ENCODE results near the gene KDM4B.

DNA sequence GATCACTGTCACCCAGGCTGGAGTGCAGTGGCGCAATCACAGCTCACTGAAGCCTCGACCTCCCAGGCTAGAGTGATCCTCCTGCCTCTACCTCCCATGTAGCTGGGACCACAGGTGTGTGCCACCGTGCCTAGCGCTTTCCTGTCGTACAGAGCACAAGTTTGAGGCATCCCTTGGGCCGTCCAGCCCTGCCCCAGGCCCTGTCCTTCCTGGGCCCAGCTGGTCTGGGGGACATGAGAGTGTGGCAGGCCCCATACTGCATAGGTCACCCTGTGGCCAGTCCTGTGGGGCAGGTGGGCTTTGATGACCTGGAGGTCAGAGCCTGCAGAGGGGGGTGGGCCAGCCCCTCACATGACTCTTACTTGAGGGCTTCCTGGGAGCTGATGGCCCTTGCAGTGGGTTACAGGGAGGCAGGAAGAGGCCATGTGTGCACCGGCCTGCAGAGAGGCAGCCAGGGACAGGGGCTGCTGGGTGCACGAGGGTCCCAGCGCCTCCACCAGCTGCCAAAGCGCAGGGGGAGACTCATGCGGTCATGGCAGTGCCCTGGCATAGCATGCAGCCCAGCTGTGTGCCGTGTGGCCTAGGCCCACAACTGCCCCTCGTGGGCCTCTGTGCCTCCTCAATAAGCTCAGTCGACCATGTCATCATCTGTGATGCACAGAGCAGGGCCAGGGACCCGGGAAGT is 61.4 kb downstream of the KDM4B start:
- TF ChIP-seq, protein P1, sequence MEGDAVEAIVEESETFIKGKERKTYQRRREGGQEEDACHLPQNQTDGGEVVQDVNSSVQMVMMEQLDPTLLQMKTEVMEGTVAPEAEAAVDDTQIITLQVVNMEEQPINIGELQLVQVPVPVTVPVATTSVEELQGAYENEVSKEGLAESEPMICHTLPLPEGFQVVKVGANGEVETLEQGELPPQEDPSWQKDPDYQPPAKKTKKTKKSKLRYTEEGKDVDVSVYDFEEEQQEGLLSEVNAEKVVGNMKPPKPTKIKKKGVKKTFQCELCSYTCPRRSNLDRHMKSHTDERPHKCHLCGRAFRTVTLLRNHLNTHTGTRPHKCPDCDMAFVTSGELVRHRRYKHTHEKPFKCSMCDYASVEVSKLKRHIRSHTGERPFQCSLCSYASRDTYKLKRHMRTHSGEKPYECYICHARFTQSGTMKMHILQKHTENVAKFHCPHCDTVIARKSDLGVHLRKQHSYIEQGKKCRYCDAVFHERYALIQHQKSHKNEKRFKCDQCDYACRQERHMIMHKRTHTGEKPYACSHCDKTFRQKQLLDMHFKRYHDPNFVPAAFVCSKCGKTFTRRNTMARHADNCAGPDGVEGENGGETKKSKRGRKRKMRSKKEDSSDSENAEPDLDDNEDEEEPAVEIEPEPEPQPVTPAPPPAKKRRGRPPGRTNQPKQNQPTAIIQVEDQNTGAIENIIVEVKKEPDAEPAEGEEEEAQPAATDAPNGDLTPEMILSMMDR (IDR thresholded peaks at IDR 0.05; ENCODE audit: low read depth, low read length, poor library complexity, severe bottlenecking), result no peak
- no peak for TF ChIP-seq EZH2phosphoT487 (IDR thresholded peaks at IDR 0.05; ENCODE audit: borderline replicate concordance, low read length)
